MM.1S (cell line): ENCODE measurements around the gene RNGTT.

Experiments
- EZH2 ChIP-seq: fragments of 300-600 bp; sonication (generic); optimal IDR thresholded peaks from 2 replicates; pipeline ENCODE3; 2017; ENCODE audit warnings: low read depth, mild to moderate bottlenecking, antibody characterized with exemption, low read length, mixed read lengths
- TF ChIP-seq, protein P1 (sequence below): fragments of 300-600 bp; sonication (generic); IDR thresholded peaks from 2 replicates; pipeline ENCODE4 v1.5.1; 2016; ENCODE audit warnings: antibody characterized with exemption, low read length, mixed read lengths

- TF ChIP-seq, protein P1, sequence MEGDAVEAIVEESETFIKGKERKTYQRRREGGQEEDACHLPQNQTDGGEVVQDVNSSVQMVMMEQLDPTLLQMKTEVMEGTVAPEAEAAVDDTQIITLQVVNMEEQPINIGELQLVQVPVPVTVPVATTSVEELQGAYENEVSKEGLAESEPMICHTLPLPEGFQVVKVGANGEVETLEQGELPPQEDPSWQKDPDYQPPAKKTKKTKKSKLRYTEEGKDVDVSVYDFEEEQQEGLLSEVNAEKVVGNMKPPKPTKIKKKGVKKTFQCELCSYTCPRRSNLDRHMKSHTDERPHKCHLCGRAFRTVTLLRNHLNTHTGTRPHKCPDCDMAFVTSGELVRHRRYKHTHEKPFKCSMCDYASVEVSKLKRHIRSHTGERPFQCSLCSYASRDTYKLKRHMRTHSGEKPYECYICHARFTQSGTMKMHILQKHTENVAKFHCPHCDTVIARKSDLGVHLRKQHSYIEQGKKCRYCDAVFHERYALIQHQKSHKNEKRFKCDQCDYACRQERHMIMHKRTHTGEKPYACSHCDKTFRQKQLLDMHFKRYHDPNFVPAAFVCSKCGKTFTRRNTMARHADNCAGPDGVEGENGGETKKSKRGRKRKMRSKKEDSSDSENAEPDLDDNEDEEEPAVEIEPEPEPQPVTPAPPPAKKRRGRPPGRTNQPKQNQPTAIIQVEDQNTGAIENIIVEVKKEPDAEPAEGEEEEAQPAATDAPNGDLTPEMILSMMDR, result no peak
- no peak for TF ChIP-seq EZH2
Measured at GRCh38 chr6:88605271-88605670, 358.1 kb downstream of the RNGTT start.
